ENCODE data around the gene SMIM23. TPM values are rescaled to one million over a fixed set of nuclear protein-coding genes. Genes with fewer than 3 reads are reported as not detected.

Gene SMIM23
- total RNA-seq, 1 experiment from 2014 or later = not detected

DNA sequence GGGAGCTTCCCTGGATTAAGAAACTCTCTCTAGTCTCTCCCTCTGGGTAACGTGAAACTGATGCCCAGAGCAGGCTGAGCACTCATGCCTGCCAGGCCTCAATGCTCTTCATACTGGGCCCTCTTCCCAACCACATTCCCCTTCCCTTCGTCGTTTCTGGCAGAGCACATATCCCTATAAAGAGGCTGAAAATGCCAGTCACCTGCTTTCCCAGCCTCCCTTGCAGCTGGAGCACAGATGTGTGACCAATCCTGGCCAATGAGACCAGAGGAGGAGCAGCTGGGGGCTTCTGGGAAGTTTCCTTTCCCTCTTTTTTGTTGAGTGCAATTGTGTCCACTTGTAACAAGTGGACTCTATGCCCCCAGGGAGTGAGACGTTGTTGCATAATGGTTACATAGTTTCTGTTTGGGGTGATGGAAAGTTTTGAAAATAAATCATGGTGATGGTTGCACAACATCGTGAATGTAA, 30.2 kb upstream of the SMIM23 start:
- Histone ChIP-seq H3K4me2 (no peak overlapping the region), H3K36me3 (ENCODE audit: low read depth) (no peaks in the 10 kb centered on the region), H2AFZ (no peak overlapping the region)

GRCh38 chr5:171757853-171758535, 27.6 kb upstream of the SMIM23 start:
- no peaks in the 10 kb centered on the region for H3K9me2 ChIP-seq (ENCODE audit: insufficient read depth)
- no peaks in the 10 kb centered on the region for H4K20me1 ChIP-seq (ENCODE audit: insufficient read depth)
- no peak overlapping the region for H2AFZ ChIP-seq
- H3K9me3 ChIP-seq (ENCODE audit: insufficient read depth, low read depth) = peaks cover 25% of the 10 kb centered on the region
- H3K27ac ChIP-seq = peak overlapping the region; percentile 57
- no peaks in the 10 kb centered on the region for H3K36me3 ChIP-seq (ENCODE audit: low read depth)
- TF ChIP-seq EZH2 (IDR thresholded peaks at IDR 0.05; ENCODE audit: low read depth) (no peak), CTCF (conservative IDR thresholded peaks at IDR 0.05) (no peak)
- peak overlapping the region; percentile 24 for H3K4me2 ChIP-seq
- POLR2A ChIA-PET (ENCODE audit: unreplicated experiment) = no interaction called here
- H3K4me3 ChIP-seq = no peak overlapping the region
- H3K79me2 ChIP-seq (ENCODE audit: low read depth) = no peaks in the 10 kb centered on the region
- H3K4me1 ChIP-seq (replicated peaks; ENCODE audit: insufficient read depth) = peaks cover 17% of the 10 kb centered on the region
- H3K27me3 ChIP-seq (ENCODE audit: insufficient read depth, low read depth) = no peaks in the 10 kb centered on the region
- peaks cover 12% of the 10 kb centered on the region; the same call in 1 of the 2 replicates for H3F3A ChIP-seq (ENCODE audit: insufficient read depth, low read depth)
- intact Hi-C loops (cut with micrococcal nuclease; ENCODE audit: unreplicated experiment) = no loop called here
- CTCF ChIA-PET = no interaction called here
- peak in 1 of 2 experiments; percentile 92 for DNase-seq
- no TSS peak for BruUV-seq (replicated peaks)

More for the DNA sequence above, 30.2 kb upstream of the SMIM23 start:
- Histone ChIP-seq H3K9me3 (ENCODE audit: insufficient read depth, low read depth) (peaks cover 23% of the 10 kb centered on the region), H3K27me3 (ENCODE audit: insufficient read depth, low read depth) (no peaks in the 10 kb centered on the region), H3K9me2 (ENCODE audit: insufficient read depth) (no peaks in the 10 kb centered on the region), H3K79me2 (ENCODE audit: low read depth) (no peaks in the 10 kb centered on the region), H3F3A (ENCODE audit: insufficient read depth, low read depth) (peaks cover 12% of the 10 kb centered on the region; the same call in 1 of the 2 replicates), H3K4me1 (replicated peaks; ENCODE audit: insufficient read depth) (peaks cover 17% of the 10 kb centered on the region), H3K4me3 (no peak overlapping the region), H3K27ac (no peak overlapping the region), H4K20me1 (ENCODE audit: insufficient read depth) (no peaks in the 10 kb centered on the region)
- no TSS peak for BruUV-seq (replicated peaks)
- DNase-seq = no peak
- TF ChIP-seq CTCF (conservative IDR thresholded peaks at IDR 0.05) = no peak
- TF ChIP-seq EZH2 (IDR thresholded peaks at IDR 0.05; ENCODE audit: low read depth) = no peak
- CTCF ChIA-PET = no interaction called here
- intact Hi-C loops (cut with micrococcal nuclease; ENCODE audit: unreplicated experiment) = no loop called here
- POLR2A ChIA-PET (ENCODE audit: unreplicated experiment) = interaction anchor here (0.6 kb wide), 1 partner anchor 235 kb away, joined by 4 read pairs; no protein-coding TSS in a partner anchor

DNA sequence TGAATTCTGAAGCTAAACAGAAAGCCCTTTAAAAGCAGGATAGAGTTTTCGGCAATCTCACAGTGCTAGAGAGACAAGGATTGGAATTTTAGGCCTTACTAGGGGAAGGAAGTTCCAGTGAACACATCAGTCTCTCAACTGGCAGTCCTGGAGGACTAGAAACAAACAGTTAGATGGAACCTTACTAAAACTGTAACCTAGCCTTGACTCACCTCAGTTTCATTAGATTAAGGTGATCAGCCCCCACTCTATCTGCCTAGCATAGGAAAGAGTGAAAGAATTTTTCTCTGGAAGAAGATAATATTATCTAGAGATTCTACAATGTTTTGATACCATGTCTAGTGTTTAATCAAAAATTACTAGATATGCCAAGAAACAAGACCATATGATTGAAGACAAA, 25.8 kb upstream of the SMIM23 start:
- no peak overlapping the region for H3K27ac ChIP-seq
- POLR2A ChIA-PET (ENCODE audit: unreplicated experiment) = no interaction called here
- peaks cover 12% of the 10 kb centered on the region; the same call in 1 of the 2 replicates for H3F3A ChIP-seq (ENCODE audit: insufficient read depth, low read depth)
- H3K79me2 ChIP-seq (ENCODE audit: low read depth) = no peaks in the 10 kb centered on the region
- H3K4me1 ChIP-seq (replicated peaks; ENCODE audit: insufficient read depth) = peaks cover 17% of the 10 kb centered on the region
- H3K36me3 ChIP-seq (ENCODE audit: low read depth) = no peaks in the 10 kb centered on the region
- intact Hi-C loops (cut with micrococcal nuclease; ENCODE audit: unreplicated experiment) = no loop called here
- CTCF ChIA-PET = no interaction called here
- no peak overlapping the region for H3K4me3 ChIP-seq
- H2AFZ ChIP-seq = no peak overlapping the region
- no peak overlapping the region for H3K4me2 ChIP-seq
- H3K27me3 ChIP-seq (ENCODE audit: insufficient read depth, low read depth) = no peaks in the 10 kb centered on the region
- H4K20me1 ChIP-seq (ENCODE audit: insufficient read depth) = no peaks in the 10 kb centered on the region
- no peaks in the 10 kb centered on the region for H3K9me2 ChIP-seq (ENCODE audit: insufficient read depth)
- H3K9me3 ChIP-seq (ENCODE audit: insufficient read depth, low read depth) = peaks cover 25% of the 10 kb centered on the region
- BruUV-seq (replicated peaks) = no TSS peak
- DNase-seq = no peak
- no peak for TF ChIP-seq EZH2 (IDR thresholded peaks at IDR 0.05; ENCODE audit: low read depth)
- no peak for TF ChIP-seq CTCF (conservative IDR thresholded peaks at IDR 0.05)
